Hepatocyte (in vitro differentiated cells): Measurements from ENCODE around the gene ZBTB44. TPM values are rescaled to one million over a fixed set of nuclear protein-coding genes. Genes with fewer than 3 reads are reported as not detected.

Experiments
- DNase-seq: peaks from one replicate; pipeline ENCODE4 v3.0.0-alpha.2; 2016; ENCODE audit warnings: low spot score
- H2AFZ ChIP-seq: fragments of 200-600 bp; sonication (generic); 2 replicates; pipeline ENCODE4 v1.6.0; 2016; ENCODE audit warnings: antibody characterized with exemption, mild to moderate bottlenecking
- H3K27ac ChIP-seq: fragments of 200-600 bp; sonication (generic); 2 replicates; pipeline ENCODE4 v1.5.1; 2016; ENCODE audit warnings: mild to moderate bottlenecking
- H3K27me3 ChIP-seq: fragments of 200-600 bp; sonication (generic); 2 replicates; pipeline ENCODE4 v1.6.1; 2016
- H3K36me3 ChIP-seq: fragments of 200-600 bp; sonication (generic); replicated peaks from 2 replicates; pipeline ENCODE4 v1.5.1; 2016; ENCODE audit warnings: low read depth; ENCODE audit not compliant: insufficient read depth
- H3K4me1 ChIP-seq: fragments of 200-600 bp; sonication (generic); 2 replicates; pipeline ENCODE4 v1.5.1; 2016; ENCODE audit warnings: mild to moderate bottlenecking, moderate library complexity; ENCODE audit not compliant: insufficient read depth
- H3K4me2 ChIP-seq: fragments of 200-600 bp; sonication (generic); 2 replicates; pipeline ENCODE4 v1.6.0; 2016
- H3K4me3 ChIP-seq: fragments of 200-600 bp; sonication (generic); 2 replicates; pipeline ENCODE4 v1.5.1; 2016; ENCODE audit warnings: mild to moderate bottlenecking
- H3K79me2 ChIP-seq: fragments of 200-600 bp; sonication (generic); 2 replicates; pipeline ENCODE4 v1.6.0; 2017; ENCODE audit warnings: mild to moderate bottlenecking
- H3K9me2 ChIP-seq: fragments of 200-600 bp; sonication (generic); replicated peaks from 2 replicates; pipeline ENCODE4 v1.6.0; 2017; ENCODE audit warnings: mild to moderate bottlenecking; ENCODE audit not compliant: insufficient read depth
- H3K9me3 ChIP-seq: fragments of 200-600 bp; sonication (generic); 2 replicates; pipeline ENCODE4 v1.5.1; 2016; ENCODE audit warnings: low read depth, mild to moderate bottlenecking
- H4K20me1 ChIP-seq: fragments of 200-600 bp; sonication (generic); 2 replicates; pipeline ENCODE4 v1.6.0; 2016; ENCODE audit warnings: mild to moderate bottlenecking; ENCODE audit not compliant: insufficient read depth, poor library complexity, severe bottlenecking
- EZH2 ChIP-seq: fragments of 200-600 bp; sonication (generic); IDR thresholded peaks from 2 replicates; pipeline ENCODE4 v1.6.1; 2016; ENCODE audit warnings: antibody characterized with exemption, mild to moderate bottlenecking, borderline replicate concordance
- EZH2phosphoT487 ChIP-seq: fragments of 200-600 bp; sonication (generic); IDR thresholded peaks from one replicate; pipeline ENCODE4 v1.6.1; 2018; ENCODE audit warnings: antibody characterized with exemption, mild to moderate bottlenecking, low read depth, moderate library complexity; ENCODE audit not compliant: unreplicated experiment, severe bottlenecking
- WGBS: methylation state at CpG from one replicate; pipeline ENCODE4 v1.1.6; 2016; ENCODE audit warnings: low lambda C conversion rate; ENCODE audit errors: missing lambda C conversion rate; 5-methylcytosine and 5-hydroxymethylcytosine counted together
- polyA plus RNA-seq: library from polyadenylated mRNA; unstranded; fragments of >200 nt; fragmentation: Nextera tagmentation; extraction: Ambion mirVana; gene quantifications from 2 replicates; pipeline ENCODE4 v1.2.1, GENCODE V29; 2016
- total RNA-seq: library from RNA; depleted of rRNA; stranded (reverse); fragments of >200 nt; gene quantifications from 2 replicates; pipeline ENCODE4 v1.2.3, GENCODE V29; 2014
- TF ChIP-seq, protein P1 (sequence below): fragments of 200-600 bp; sonication (generic); IDR thresholded peaks from 2 replicates; pipeline ENCODE4 v1.5.1; 2016; ENCODE audit warnings: antibody characterized with exemption, mild to moderate bottlenecking; ENCODE audit not compliant: poor library complexity

Gene ZBTB44
- total and polyA plus RNA-seq, 2 experiments from 2014 or later: 7.3 to 53.8 TPM

DNA sequence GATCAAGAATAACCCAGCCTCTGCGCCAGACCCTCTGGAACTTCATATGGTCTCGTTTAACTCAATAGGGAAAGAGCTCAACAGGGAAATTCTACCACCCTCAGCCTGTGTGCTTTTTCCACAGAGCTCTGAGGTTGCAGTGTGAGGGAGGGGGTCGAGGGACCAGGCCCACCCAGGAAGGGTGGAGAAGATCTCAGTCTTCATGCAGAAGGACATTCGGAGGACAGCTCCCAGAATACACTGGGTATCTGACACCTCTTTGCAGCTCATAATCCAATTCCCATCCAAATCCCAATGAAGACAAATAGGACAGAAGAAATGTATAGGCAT, 98.5 kb downstream of the ZBTB44 start:
- no peaks in the 10 kb centered on the region for H3K36me3 ChIP-seq
- H4K20me1 ChIP-seq: no peaks in the 10 kb centered on the region
- H3K27me3 ChIP-seq: no peaks in the 10 kb centered on the region
- DNase-seq: no peak
- H3K4me3 ChIP-seq: no peak overlapping the region
- no peaks in the 10 kb centered on the region for H3K79me2 ChIP-seq
- peaks cover 3% of the 10 kb centered on the region for H3K4me1 ChIP-seq
- WGBS: 59% methylated on average over 4 of the region's 4 CpGs
- H3K4me2 ChIP-seq: no peak overlapping the region
- no peaks in the 10 kb centered on the region for H3K9me3 ChIP-seq
- no peak overlapping the region for H3K27ac ChIP-seq
- no peak overlapping the region for H2AFZ ChIP-seq
- TF ChIP-seq, protein P1, sequence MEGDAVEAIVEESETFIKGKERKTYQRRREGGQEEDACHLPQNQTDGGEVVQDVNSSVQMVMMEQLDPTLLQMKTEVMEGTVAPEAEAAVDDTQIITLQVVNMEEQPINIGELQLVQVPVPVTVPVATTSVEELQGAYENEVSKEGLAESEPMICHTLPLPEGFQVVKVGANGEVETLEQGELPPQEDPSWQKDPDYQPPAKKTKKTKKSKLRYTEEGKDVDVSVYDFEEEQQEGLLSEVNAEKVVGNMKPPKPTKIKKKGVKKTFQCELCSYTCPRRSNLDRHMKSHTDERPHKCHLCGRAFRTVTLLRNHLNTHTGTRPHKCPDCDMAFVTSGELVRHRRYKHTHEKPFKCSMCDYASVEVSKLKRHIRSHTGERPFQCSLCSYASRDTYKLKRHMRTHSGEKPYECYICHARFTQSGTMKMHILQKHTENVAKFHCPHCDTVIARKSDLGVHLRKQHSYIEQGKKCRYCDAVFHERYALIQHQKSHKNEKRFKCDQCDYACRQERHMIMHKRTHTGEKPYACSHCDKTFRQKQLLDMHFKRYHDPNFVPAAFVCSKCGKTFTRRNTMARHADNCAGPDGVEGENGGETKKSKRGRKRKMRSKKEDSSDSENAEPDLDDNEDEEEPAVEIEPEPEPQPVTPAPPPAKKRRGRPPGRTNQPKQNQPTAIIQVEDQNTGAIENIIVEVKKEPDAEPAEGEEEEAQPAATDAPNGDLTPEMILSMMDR: no peak
- no peak for TF ChIP-seq EZH2phosphoT487
- H3K9me2 ChIP-seq: no peaks in the 10 kb centered on the region

DNA sequence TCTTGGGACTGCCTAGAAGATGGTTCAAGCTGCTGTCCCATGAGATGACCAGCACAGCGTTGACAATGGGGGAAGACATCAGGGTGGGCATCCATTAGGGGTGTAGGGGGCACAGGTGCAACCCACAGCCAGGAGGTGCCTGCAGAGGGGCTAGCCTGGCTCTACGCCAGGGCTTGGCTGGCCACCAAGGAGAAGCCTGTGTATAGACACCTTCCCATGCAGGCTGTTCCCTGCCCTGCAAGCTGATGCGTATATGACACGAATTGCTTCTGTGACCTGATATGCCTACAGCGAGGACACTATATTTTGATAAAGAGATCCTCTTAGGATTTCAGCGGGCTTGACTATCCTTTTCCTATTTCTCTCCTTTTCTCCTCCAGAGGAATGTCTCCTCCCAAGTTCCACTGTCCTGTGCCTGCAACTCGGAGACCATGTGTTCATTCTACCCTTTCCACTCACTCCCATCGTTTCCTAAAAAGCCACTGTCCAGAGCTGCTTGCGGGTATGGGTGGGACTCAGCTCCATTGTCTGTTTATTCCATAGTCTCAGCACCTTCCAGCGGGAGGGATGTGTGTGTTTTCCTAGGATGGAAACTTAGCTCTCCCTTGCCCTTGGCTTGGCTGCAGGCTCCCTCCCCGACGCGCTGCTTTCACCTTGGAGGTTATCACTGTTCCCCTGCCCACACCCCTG, 99.0 kb downstream of the ZBTB44 start:
- DNase-seq: no peak
- Histone ChIP-seq H3K9me2 (no peaks in the 10 kb centered on the region), H3K4me2 (no peak overlapping the region), H3K36me3 (no peaks in the 10 kb centered on the region), H3K27ac (no peak overlapping the region), H3K4me3 (no peak overlapping the region), H3K27me3 (no peaks in the 10 kb centered on the region), H2AFZ (no peak overlapping the region), H4K20me1 (no peaks in the 10 kb centered on the region), H3K4me1 (peaks cover 3% of the 10 kb centered on the region), H3K9me3 (no peaks in the 10 kb centered on the region), H3K79me2 (no peaks in the 10 kb centered on the region)
- TF ChIP-seq EZH2 (no peak), EZH2phosphoT487 (no peak)
- TF ChIP-seq, protein P1: no peak
- WGBS: 83% methylated on average over 13 of the region's 13 CpGs

DNA sequence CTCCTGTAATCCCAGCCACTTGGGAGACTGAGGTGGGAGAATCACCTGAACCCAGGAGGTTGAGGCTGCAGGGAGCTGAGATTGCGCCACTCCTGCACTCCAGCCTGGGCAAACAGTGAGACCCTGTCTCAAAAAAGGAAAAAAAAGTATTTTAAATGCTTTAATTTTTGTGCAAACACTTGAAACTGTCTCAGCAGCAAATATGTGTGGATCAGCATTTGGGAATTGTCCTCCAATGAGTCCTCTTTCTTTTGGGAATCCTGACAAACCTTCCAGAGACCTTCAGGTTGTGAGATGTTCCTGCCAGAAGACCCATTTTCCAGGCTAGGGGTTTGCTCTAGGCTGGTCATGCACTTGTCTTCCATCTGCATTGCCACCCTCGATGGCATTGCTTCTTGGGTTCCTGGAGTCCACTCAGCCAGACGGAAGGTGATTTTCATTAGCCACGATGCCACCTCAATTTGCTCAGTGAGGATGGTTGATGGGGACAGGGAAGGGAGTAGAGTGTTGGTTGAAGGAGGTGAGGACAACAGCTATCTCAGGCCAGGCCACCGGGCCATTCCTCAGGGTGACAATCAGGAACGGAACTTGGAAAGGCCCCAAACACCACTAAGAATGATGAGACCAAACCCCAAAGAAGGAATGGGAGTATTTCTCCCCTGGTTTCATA, 99.7 kb downstream of the ZBTB44 start:
- no peaks in the 10 kb centered on the region for H4K20me1 ChIP-seq
- no peaks in the 10 kb centered on the region for H3K9me2 ChIP-seq
- WGBS: 95% methylated on average over 6 of the region's 6 CpGs
- peaks cover 3% of the 10 kb centered on the region for H3K4me1 ChIP-seq
- H3K4me3 ChIP-seq: no peak overlapping the region
- no peak overlapping the region for H3K27ac ChIP-seq
- H2AFZ ChIP-seq: no peak overlapping the region
- H3K79me2 ChIP-seq: no peaks in the 10 kb centered on the region
- H3K4me2 ChIP-seq: no peak overlapping the region
- H3K9me3 ChIP-seq: no peaks in the 10 kb centered on the region
- TF ChIP-seq EZH2phosphoT487 (no peak), EZH2 (no peak)
- TF ChIP-seq, protein P1: no peak
- no peak for DNase-seq
- H3K36me3 ChIP-seq: no peaks in the 10 kb centered on the region
- H3K27me3 ChIP-seq: no peaks in the 10 kb centered on the region
